Hematopoietic multipotent progenitor cell (in vitro differentiated cells): Measurements from ENCODE around the gene PICALM. TPM values are rescaled to one million over a fixed set of nuclear protein-coding genes. Genes with fewer than 3 reads are reported as not detected.
"Not testable (repeated sequence)": the region's sequence is repeated elsewhere in the genome, so short reads cannot be mapped to it uniquely, and the experiment has no call there.

Source experiments
- DNase-seq, 3 donors: peaks; one replicate each; pipeline ENCODE4 v3.0.0-alpha.2; 2011 to 2015; ENCODE audit warnings: low read depth in 2 of 3, low spot score in 2 of 3
- total RNA-seq: library from RNA; depleted of rRNA; stranded (reverse); fragments of >200 nt; gene quantifications from one replicate; pipeline ENCODE4 v1.2.3, GENCODE V29; 2012

PICALM gene
- total RNA-seq, 1 donor: 153 TPM

DNA sequence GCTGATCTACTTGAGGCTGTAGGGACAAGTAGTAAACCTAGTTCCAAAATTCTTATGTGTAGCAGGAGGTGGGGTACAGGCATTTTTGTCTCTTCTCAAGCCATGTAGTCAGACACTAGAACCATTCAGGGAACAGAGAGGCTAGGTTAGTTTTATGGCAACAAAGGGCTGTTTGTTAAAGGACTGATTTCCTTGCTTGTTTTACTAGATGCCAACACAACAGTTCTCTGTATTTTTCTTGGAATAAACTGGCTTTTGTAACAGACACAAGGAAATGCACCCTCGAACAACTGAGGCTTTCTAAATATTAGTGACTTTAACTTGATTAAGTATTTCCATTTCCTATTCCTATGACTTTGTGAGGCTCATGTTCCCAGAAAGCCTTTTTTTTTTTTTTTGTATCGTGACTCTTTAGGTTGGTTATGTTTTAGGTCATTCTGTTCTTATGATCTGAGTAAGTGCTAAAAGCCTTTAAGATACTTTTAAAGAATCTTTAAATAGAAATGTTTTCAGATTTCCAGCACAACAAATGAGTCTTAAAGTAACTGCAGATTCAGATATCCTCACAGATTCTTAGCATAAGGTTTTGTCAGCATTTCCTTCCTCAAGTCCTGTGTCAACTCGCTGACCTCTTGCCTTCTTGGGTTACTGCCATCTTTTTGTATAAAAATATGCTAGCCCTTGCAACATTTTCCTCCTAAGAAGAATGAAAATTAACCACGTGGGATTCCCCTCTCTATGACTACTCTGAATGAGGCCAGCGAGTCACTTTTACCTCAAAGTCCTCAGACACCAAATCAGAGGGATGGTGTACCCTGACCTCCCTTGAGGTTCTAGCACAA lies 121.2 kb downstream of the PICALM start:
- DNase-seq: peak in 2 of 3 donors; percentile 18

DNA sequence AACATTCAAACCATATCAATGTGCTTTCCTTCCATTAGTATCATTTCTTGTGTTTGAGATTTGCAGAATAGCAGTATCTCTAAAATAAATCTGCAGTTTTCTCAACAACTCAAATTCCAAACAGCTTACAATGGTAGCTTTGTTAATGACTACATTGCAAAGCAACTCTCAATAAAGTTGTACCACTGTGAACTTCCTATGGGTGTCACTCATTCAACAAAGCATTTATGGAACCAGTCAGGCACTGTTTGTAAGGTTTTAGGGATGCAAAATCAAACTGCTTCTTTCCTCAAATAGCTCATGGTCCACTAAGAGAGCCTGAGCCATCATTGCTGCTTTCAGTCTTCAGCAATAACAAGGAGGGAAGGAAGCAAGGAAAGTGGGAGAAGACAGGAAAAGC lies 122.7 kb downstream of the PICALM start:
- no peak for DNase-seq

DNA sequence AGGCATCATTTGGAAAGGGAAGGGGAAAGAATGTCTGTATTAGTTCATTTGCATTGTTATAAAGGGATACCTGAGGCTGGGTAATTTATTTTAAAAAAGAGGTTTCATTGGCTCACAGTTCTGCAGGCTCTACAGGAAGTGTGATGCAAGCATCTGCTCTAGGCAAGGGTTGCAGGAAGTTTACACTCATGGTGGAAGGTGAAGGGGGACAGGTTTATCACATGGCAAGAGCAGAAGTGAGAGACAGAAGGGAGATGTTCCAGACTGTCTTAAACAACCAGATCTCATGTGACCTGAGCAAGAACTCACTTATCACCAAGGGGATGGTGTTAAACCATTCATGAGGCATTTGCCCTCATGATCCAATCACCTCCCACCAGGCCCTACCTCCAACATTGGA lies 123.1 kb downstream of the PICALM start:
- no peak for DNase-seq

DNA sequence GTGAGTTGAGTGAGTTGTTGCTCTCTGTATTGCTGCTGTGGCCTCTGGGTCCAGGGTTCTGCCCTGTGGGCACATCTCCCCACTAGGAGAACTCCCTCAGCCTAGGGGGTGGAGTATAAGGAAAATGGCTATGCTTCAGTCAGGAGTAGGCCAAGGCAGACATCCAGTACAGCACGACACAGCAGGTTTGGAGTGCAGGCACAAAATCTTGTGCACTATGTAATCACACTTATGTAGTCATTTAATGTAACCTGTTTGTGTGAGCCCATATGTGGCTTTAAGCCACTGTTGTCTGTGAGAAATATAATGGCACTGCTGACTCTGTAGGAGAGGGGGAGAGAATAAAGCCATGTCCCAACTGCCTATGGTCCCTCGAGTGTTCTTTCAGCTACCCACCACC lies 123.6 kb downstream of the PICALM start:
- DNase-seq: no peak

DNA sequence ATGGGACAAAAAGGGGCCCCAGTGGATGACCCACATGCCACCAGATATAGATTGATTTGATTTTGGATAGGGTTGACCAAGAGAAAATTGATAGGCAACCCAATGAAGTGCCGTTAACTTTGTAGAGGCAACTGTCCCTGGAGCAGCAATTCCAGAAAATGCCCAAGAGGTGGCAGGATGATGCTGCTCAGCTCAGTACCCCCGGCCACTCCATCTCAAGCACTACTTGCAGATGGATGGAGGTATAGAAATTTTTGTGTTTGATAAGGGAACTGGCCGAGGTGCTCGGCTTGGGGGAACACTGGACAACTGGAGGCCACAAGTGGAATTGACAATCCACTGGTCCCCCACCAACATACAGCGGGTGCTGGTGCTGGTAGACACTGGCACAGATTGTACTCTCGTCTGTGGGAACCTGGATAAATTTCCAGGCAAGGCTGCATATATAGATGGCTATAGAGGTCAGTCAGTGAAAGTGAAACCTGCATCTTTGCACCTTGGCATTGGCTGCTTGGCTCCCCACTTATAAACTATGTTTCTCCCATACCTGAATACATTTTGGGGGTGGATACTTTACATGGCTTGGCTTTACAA lies 127.4 kb downstream of the PICALM start:
- DNase-seq: peak in 2 of 3 donors; percentile 33 to 70

DNA sequence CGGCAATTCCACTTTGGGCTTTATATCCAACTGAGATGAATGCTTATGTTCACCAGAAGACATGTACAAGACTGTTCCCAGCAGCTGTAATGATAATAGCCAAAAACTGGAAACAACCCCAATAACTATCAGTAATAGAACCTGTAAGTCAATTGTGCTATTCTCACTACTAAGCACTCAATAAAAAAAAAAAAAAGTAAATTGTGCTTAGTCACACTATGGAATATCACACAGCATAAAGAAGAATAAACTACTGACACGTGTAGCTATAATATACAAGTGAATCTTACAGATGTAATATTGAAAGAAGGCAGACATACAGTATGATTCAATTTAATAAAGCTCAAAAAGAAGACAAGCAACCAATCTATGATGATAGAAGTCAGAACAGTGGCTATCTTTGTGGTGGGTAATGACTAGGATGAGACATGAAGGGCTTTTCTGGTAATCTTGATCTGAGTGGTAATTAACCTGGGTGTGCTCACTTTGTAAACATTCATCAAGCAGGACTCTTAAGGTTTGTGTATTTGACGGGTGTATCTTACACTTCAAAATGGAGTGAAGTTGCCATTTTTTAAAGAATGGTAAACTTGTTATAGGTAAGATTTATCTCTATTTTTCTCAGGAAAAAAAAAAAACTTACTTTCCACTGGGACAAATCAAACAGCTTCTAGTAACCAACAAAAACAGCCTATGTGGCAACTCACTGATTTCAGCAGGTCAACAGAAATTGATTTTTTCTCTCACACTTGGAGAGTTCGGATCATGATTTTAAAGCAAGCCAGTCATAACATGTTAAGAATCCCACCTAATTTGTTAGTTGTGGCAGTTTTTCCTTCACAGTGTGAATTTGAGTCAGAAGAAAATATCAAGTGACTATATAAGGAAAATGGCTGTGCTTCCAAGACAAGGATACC lies 129.5 kb downstream of the PICALM start:
- no peak for DNase-seq

DNA sequence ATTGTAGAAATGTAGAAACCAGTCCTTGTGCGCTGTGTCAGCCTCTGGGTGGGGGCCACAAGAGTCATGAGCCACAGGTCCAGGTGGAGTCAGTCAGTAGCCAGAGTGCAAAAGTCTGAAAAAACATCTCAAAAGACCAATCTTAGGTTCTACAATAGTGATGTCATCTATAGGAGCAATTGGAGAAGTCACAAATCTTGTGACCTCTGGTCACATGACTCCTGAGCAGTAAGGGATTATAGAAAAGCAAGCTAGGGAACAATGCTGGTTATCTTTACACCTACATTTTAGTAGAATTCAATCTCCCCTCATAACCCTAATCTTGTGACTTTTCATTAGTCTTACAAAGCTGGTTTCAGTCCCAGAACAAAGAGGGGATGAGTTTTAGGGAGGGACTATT lies 131.0 kb downstream of the PICALM start:
- DNase-seq: no peak

DNA sequence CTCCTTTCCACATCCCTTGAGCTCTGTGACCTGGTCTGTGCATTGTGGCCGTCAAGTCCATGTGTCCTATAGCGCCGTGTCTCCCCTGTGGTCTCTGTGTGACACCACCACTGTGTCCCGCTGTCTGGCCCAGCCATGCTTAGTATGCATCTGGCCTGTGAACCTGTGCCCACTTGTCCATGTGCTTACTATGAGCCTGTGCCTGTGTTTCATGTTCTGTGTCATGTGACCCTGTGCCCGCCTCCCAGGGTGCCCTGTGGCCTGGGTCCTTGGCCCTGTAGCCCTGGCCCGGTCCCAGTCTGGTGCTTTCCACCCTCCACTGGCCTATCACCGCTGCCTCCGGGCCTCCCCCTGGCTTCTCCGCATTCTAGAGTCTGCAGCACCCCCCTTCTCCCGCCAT lies 133.1 kb downstream of the PICALM start:
- DNase-seq: no peak

DNA sequence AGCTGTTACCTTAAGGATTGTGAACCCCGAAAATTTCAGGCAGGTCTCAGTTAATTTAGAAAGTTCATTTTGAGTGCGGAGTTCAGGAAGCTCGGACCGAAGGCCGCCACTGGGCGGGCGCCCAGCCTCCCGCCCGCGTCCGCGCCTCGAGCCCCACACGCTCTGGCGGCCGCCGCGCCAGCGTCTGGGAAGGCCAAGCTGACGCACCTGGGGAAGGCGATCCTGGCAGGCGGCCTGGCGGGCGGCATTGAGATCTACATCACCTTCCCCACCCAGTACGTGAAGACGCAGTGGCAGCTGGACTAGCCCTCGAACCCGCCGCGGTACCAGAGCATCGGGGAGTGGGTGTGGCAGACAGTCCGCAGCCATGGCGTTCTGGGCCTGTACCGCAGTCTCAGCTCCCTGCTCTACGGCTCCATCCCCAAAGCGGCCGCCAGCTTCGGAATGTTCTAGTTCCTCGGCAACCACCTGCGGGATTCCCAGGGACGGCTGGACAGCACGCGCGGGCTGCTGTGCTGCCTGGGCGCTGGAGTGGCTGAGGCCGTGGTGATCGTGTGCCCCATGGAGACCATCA lies 134.2 kb downstream of the PICALM start:
- DNase-seq: no peak

DNA sequence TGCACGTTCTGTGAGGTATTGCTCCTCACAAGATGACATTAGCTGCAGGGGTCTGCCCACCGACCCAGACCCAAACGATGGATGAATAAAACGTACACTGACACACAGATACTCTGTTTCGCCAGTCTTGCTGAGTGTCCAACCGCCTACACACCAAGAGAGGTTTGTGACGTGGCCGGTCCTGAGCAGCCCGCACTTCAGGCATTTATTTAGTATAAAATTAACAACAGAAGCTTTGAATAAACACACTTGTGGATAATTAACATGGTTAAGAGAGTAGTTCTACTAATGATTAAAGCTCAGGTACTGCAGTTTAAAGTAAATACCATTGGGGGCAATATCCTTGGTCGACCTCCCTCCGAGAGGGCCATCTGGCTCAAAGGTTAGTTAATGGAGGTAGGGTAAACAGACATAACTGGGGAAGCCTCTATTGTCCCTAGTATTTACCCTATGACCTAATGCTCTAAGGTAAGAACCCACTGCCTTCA lies 138.0 kb downstream of the PICALM start:
- no peak for DNase-seq

DNA sequence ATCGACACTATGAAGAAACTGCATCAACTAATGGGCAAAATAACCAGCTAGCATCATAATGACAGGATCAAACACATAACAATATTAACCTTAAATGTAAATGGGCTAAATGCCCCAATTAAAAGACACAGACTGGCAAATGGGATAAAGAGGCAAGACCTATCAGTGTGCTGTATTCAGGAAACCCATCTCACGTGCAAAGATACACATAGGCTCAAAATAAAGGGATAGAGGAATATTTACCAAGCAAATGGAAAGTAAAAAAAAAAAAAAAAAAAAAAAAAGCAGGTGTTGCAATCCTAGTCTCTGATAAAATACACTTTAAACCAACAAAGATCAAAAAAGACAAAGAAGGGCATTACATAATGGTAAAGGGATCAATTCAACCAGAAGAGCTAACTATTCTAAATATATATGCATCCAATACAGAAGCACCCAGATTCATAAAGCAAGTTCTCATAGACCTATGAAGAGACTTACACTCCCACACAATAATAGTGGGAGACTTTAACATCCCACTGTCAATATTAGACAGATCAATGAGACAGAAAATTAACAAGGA lies 142.2 kb downstream of the PICALM start:
- not testable (repeated sequence) for DNase-seq

DNA sequence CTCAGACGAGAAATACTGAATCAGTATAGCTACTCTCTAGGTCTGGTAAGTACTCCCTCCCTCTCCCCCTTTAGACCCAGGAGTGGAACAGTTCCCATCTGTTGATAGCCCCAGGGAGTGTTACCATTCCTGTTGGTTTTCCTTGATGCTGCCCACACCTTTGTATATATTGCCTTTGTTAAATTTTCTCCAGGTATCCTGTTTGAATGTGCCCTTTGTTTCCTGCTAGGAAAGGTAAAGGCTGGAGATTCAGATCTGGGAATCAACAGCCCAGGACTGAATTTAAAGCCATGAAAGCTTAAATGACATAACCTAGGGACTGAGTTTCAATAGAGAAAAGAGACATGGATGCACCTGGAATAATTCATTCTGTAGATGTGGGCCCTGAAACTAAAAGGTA lies 145.4 kb downstream of the PICALM start:
- DNase-seq: no peak

DNA sequence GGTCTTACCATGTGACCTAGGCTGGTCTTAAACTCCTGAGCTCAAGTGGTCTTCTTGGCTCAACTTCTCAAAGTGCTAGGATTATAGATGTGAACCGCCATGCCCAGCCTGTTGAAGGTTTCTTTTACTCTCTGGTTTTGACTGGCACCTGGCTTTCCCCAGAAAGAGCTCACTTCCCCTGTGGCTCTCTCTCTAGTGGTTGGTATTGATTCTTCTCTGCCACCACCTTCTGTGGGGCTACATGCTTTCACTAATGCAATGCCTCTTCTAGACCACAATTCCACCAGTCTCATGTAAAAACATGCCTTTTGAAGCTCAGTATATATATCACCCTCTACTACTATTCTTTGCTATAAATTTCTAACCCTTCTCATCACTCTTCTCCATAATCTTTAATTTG lies 146.5 kb downstream of the PICALM start:
- no peak for DNase-seq

DNA sequence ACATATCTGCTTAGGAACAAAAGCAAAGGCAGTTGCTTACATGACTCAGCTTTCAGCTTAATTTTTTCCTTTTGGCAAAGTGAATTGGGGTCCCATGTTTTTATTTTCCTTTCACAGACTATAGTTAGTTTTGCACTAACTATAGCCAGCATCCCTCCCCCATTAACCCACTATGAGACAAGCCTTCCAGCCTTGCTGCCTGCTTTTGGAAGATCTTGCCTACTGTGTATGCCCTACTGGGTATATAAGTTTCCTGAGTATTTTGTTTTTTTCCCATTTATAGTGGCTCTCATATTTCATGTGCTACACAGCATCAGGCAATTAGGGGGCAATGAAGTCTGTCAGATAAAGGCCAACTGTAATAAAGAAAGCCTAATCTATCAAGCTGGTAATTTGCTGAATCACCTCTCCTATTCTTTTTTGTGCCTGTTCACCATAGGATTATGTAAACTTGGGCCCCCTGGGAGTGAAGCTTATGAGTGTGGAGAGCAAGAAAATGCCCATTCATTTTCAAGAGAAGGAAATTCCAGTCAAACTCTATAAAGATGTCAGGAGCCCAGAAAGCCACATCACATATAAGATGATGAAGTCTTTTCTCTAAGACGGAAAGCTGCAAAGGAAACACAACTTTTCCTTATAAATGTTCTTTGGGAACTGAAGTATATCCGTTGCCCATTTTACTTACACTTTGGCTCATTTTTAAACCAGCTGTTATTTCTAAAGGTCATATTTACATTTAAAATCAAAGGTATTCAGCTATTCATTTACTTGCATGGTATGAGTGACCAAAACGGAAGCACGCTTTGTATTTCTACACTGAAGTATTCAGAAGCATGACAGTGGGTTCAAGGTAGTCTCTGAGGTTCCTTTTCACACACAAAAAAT lies 149.7 kb downstream of the PICALM start:
- DNase-seq: no peak

DNA sequence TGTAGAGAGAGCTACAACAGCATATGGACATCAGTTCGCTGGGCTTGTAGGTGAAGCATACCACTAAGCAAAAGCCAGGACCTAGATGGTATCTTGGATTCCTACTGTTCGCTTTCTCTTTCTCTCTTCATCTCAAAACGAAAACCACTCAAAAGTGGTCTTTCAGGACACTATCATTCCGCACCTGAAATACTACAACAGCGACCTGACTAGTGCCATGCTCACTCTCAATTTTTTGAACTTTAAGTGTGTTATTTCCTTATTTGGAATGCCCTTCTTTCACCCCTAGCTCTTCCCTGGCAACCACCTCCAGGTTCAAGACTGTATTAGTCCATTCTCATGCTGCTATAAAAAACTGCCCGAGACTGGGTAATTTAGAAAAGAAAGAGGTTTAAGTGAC lies 154.5 kb downstream of the PICALM start:
- no peak for DNase-seq

DNA sequence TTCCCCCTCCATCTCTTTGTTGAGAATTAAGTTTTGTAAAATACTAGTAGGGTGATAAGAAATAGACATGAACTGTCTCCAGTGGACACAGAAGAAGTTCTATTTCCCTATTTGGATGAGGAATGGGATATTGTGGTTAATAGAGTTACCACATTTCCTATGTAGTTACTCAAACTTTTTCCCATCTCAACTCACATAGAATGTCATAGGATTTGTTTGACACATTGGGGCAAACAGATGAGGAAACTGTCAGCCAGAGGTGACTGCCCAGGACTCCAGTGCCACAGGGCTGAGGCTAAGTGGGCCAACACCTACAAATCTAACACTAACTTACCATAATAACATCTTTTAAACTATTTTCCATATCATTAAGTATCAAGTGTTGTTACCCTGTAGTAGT lies 155.4 kb downstream of the PICALM start:
- no peak for DNase-seq

DNA sequence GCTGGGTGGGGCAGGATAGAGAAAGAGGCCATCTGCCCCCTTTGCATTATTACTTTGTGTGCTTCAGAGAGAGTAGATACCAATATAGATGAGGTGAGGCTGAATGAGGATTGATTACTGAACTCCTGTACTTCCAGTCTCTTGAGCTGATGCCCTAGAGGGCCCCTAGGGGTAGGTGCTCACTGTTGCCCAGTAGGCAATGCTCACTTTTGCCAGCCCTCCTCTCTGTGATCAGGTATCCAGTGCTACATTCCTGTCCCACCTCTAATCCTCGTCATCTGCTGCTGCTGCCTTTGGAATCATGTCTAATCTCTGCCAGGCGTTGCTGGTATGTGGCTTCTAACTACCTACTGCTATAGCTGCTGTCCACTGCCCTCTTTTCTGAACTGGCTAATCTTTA lies 156.5 kb downstream of the PICALM start:
- no peak for DNase-seq
